HepG2 (cell line): ENCODE data around the gene DPM1. TPM values are rescaled to one million over a fixed set of nuclear protein-coding genes. Genes with fewer than 3 reads are reported as not detected.

Experiments used
- ARNT2 ChIP-seq: sonication (generic); formaldehyde crosslinking; IDR thresholded peaks from 2 replicates; pipeline ENCODE4 v1.8.0; 2022; ENCODE audit warnings: mild to moderate bottlenecking, low read depth, missing genetic modification reagents, moderate library complexity
- CHD4 ChIP-seq: fragments of 200-600 bp; sonication (generic); IDR thresholded peaks from 2 replicates; pipeline ENCODE4 v1.7.0; 2017; ENCODE audit warnings: mild to moderate bottlenecking, low read length, borderline replicate concordance
- EHMT2 ChIP-seq: fragments of 200-600 bp; sonication (generic); IDR thresholded peaks from 2 replicates; pipeline ENCODE4 v1.7.0; 2017; ENCODE audit warnings: antibody characterized with exemption, low read depth, low read length, borderline replicate concordance
- MEIS1 ChIP-seq: sonication (generic); formaldehyde crosslinking; IDR thresholded peaks from 2 replicates; pipeline ENCODE4 v1.9.0; 2021; ENCODE audit warnings: mild to moderate bottlenecking, missing genetic modification reagents, moderate library complexity, borderline replicate concordance
- MLLT10 ChIP-seq: sonication (generic); formaldehyde crosslinking; IDR thresholded peaks from 2 replicates; pipeline ENCODE4 v1.4.0; 2020; ENCODE audit warnings: missing genetic modification reagents
- REPIN1 ChIP-seq: sonication (generic); formaldehyde crosslinking; IDR thresholded peaks from 2 replicates; pipeline ENCODE4 v1.8.0; 2022; ENCODE audit warnings: missing genetic modification reagents, low read depth, mild to moderate bottlenecking, borderline replicate concordance
- YEATS2 ChIP-seq: sonication (generic); formaldehyde crosslinking; IDR thresholded peaks from 2 replicates; pipeline ENCODE4 v1.4.0; 2020; ENCODE audit warnings: missing genetic modification reagents, borderline replicate concordance
- ZNF17 ChIP-seq: sonication (generic); formaldehyde crosslinking; IDR thresholded peaks from 2 replicates; pipeline ENCODE4 v1.5.0; 2020; ENCODE audit warnings: mild to moderate bottlenecking, missing genetic modification reagents
- ZNF234 ChIP-seq: sonication (generic); formaldehyde crosslinking; conservative IDR thresholded peaks from 2 replicates; pipeline ENCODE4 v1.5.1; 2020; ENCODE audit warnings: mild to moderate bottlenecking, missing genetic modification reagents
- ZNF292 ChIP-seq: sonication (generic); formaldehyde crosslinking; IDR thresholded peaks from 2 replicates; pipeline ENCODE4 v1.8.1; 2022; ENCODE audit warnings: mild to moderate bottlenecking, low read depth, missing genetic modification reagents, borderline replicate concordance
- ZNF343 ChIP-seq: sonication (generic); formaldehyde crosslinking; IDR thresholded peaks from 2 replicates; pipeline ENCODE4 v1.4.0; 2020; ENCODE audit warnings: mild to moderate bottlenecking, missing genetic modification reagents
- ZNF557 ChIP-seq: sonication (generic); formaldehyde crosslinking; IDR thresholded peaks from 2 replicates; pipeline ENCODE4 v1.4.0; 2020; ENCODE audit warnings: missing genetic modification reagents
- ZNF614 ChIP-seq: IDR thresholded peaks from 2 replicates; pipeline ENCODE4 v1.6.1; 2018; ENCODE audit warnings: missing biosample characterization, missing genetic modification reagents, inconsistent platforms, borderline replicate concordance
- polyA plus RNA-seq, 8 experiments: library from polyadenylated mRNA; depleted of rRNA in 3 of 8; stranded (reverse) in 7 of 8; unstranded in 1 of 8; fragments of >200 nt; fragmentation: Illumina TruSeq in 4 of 8; extraction: Trizol in 4 of 8; gene quantifications; 2 replicates each; pipeline versions ENCODE4 v1.2.1 to v1.2.3, GENCODE V29; 2011 to 2016; ENCODE audit warnings: low read depth in 4 of 8, missing spikeins in 1 of 8, mixed read lengths in 1 of 8; ENCODE audit not compliant: insufficient read depth in 1 of 8
- total RNA-seq, 5 experiments: library from RNA; depleted of rRNA; stranded (reverse); fragments of >200 nt; fragmentation: Illumina TruSeq; extraction: Trizol; gene quantifications; 2 replicates each; pipeline ENCODE4 v1.2.3, GENCODE V29; 2016; ENCODE audit warnings: low read depth in 1 of 5
- TF ChIP-seq, protein P1 (sequence below): sonication (generic); formaldehyde crosslinking; IDR thresholded peaks from 2 replicates; pipeline ENCODE4 v1.5.1; 2020; ENCODE audit warnings: missing genetic modification reagents, mild to moderate bottlenecking, borderline replicate concordance
- TF ChIP-seq, protein P2 (sequence below): sonication (generic); formaldehyde crosslinking; IDR thresholded peaks from 2 replicates; pipeline ENCODE4 v1.4.0; 2020; ENCODE audit warnings: missing genetic modification reagents
- TF ChIP-seq, protein P3 (sequence below): sonication (generic); formaldehyde crosslinking; IDR thresholded peaks from 2 replicates; pipeline ENCODE4 v1.5.1; 2020; ENCODE audit warnings: mild to moderate bottlenecking, missing genetic modification reagents, moderate library complexity

The DPM1 gene
- total and polyA plus RNA-seq, 2 of the 13 experiments (the other 11 are each of a cell fraction or from before 2014, with no cell fraction given) = 83.2 to 161 TPM

DNA sequence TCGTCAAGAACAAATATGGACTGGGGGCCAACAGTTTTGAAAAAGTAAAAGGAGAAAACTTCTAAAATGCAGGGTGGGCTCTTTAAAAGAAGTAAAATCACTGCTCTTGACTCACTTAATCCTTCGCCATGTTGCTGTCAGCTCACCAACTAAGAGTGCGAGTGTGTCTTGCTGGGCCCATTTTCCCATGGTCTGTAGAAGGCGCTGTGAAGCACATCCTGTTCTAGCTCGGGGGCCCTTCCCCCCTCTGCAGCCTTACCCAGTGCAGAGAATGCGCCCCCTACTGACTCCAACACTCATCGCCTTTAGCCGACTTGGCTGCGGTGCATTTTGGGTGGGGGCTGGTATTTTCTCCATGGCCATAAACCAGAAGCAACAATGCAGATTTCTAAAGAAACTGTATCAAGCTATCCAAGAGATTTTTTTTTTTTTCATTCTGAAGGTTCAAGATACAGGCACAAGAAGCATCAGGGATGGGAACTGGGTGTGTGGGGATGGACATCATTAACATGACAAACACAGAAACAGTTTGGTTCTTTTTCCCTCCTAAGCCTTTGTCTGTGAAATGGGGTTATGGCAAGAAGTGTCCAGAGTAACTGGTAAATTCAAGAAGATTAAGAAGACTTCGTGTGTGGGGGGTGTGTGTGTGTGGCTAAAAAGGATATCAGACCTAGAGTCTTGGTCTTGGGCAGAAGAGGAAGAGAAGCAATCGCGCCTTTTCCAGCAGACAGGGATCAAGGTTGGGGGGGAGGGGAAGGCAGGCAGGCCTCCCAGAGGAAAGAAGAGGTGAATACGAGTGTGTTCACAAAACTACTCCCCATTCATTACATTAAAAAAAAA, 28.8 kb downstream of the DPM1 start (continued):
- TF ChIP-seq, protein P1, sequence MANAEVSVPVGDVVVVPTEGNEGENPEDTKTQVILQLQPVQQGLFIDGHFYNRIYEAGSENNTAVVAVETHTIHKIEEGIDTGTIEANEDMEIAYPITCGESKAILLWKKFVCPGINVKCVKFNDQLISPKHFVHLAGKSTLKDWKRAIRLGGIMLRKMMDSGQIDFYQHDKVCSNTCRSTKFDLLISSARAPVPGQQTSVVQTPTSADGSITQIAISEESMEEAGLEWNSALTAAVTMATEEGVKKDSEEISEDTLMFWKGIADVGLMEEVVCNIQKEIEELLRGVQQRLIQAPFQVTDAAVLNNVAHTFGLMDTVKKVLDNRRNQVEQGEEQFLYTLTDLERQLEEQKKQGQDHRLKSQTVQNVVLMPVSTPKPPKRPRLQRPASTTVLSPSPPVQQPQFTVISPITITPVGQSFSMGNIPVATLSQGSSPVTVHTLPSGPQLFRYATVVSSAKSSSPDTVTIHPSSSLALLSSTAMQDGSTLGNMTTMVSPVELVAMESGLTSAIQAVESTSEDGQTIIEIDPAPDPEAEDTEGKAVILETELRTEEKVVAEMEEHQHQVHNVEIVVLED (CRISPR knock-in tag) = peak; percentile 66; the same call in 1 of the 2 replicates
- TF ChIP-seq ZNF557 (CRISPR knock-in tag) = no peak
- TF ChIP-seq CHD4 = peak; percentile 92; the same call in 1 of the 2 replicates
- TF ChIP-seq YEATS2 = peak; percentile 85
- TF ChIP-seq MEIS1 (CRISPR knock-in tag) = peak; percentile 92
- TF ChIP-seq, protein P2, sequence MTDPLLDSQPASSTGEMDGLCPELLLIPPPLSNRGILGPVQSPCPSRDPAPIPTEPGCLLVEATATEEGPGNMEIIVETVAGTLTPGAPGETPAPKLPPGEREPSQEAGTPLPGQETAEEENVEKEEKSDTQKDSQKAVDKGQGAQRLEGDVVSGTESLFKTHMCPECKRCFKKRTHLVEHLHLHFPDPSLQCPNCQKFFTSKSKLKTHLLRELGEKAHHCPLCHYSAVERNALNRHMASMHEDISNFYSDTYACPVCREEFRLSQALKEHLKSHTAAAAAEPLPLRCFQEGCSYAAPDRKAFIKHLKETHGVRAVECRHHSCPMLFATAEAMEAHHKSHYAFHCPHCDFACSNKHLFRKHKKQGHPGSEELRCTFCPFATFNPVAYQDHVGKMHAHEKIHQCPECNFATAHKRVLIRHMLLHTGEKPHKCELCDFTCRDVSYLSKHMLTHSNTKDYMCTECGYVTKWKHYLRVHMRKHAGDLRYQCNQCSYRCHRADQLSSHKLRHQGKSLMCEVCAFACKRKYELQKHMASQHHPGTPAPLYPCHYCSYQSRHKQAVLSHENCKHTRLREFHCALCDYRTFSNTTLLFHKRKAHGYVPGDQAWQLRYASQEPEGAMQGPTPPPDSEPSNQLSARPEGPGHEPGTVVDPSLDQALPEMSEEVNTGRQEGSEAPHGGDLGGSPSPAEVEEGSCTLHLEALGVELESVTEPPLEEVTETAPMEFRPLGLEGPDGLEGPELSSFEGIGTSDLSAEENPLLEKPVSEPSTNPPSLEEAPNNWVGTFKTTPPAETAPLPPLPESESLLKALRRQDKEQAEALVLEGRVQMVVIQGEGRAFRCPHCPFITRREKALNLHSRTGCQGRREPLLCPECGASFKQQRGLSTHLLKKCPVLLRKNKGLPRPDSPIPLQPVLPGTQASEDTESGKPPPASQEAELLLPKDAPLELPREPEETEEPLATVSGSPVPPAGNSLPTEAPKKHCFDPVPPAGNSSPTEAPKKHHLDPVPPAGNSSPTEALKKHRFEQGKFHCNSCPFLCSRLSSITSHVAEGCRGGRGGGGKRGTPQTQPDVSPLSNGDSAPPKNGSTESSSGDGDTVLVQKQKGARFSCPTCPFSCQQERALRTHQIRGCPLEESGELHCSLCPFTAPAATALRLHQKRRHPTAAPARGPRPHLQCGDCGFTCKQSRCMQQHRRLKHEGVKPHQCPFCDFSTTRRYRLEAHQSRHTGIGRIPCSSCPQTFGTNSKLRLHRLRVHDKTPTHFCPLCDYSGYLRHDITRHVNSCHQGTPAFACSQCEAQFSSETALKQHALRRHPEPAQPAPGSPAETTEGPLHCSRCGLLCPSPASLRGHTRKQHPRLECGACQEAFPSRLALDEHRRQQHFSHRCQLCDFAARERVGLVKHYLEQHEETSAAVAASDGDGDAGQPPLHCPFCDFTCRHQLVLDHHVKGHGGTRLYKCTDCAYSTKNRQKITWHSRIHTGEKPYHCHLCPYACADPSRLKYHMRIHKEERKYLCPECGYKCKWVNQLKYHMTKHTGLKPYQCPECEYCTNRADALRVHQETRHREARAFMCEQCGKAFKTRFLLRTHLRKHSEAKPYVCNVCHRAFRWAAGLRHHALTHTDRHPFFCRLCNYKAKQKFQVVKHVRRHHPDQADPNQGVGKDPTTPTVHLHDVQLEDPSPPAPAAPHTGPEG (CRISPR knock-in tag) = no peak
- peak; percentile 99 for TF ChIP-seq ZNF614 (CRISPR knock-in tag)
- TF ChIP-seq, protein P3, sequence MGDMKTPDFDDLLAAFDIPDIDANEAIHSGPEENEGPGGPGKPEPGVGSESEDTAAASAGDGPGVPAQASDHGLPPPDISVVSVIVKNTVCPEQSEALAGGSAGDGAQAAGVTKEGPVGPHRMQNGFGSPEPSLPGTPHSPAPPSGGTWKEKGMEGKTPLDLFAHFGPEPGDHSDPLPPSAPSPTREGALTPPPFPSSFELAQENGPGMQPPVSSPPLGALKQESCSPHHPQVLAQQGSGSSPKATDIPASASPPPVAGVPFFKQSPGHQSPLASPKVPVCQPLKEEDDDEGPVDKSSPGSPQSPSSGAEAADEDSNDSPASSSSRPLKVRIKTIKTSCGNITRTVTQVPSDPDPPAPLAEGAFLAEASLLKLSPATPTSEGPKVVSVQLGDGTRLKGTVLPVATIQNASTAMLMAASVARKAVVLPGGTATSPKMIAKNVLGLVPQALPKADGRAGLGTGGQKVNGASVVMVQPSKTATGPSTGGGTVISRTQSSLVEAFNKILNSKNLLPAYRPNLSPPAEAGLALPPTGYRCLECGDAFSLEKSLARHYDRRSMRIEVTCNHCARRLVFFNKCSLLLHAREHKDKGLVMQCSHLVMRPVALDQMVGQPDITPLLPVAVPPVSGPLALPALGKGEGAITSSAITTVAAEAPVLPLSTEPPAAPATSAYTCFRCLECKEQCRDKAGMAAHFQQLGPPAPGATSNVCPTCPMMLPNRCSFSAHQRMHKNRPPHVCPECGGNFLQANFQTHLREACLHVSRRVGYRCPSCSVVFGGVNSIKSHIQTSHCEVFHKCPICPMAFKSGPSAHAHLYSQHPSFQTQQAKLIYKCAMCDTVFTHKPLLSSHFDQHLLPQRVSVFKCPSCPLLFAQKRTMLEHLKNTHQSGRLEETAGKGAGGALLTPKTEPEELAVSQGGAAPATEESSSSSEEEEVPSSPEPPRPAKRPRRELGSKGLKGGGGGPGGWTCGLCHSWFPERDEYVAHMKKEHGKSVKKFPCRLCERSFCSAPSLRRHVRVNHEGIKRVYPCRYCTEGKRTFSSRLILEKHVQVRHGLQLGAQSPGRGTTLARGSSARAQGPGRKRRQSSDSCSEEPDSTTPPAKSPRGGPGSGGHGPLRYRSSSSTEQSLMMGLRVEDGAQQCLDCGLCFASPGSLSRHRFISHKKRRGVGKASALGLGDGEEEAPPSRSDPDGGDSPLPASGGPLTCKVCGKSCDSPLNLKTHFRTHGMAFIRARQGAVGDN = peak; percentile 87
- peak; percentile 70; the same call in 1 of the 2 replicates for TF ChIP-seq ARNT2 (CRISPR knock-in tag)
- peak; percentile 86; the same call in 1 of the 2 replicates for TF ChIP-seq ZNF292 (CRISPR knock-in tag)
- no peak for TF ChIP-seq ZNF17 (CRISPR knock-in tag)
- TF ChIP-seq EHMT2 = 0 out of 2 replicates have a peak, but pooled peaks have one; percentile 76
- no peak for TF ChIP-seq MLLT10
- peak; percentile 93 for TF ChIP-seq ZNF343 (CRISPR knock-in tag)
- peak; percentile 96; the same call in 1 of the 2 replicates for TF ChIP-seq REPIN1 (CRISPR knock-in tag)
- TF ChIP-seq ZNF234 (CRISPR knock-in tag) = no peak; the same call in 1 of the 2 replicates
